SK-N-SH (cell line): ENCODE measurements around the gene CRCP. TPM values are rescaled to one million over a fixed set of nuclear protein-coding genes. Genes with fewer than 3 reads are reported as not detected.
A peak's percentile ranks its signal among the peaks of the same experiment; 100 is the strongest.
"Not testable (repeated sequence)": the region's sequence is repeated elsewhere in the genome, so short reads cannot be mapped to it uniquely, and the experiment has no call there.

Experiments
- CTCF ChIA-PET: fragments of 300-600, 350-600 bp; formaldehyde crosslinking; extraction: SDS; loops from one replicate; lab custom pipeline; 2021; lab: Yijun Ruan, JAX
- POLR2A ChIA-PET: fragments of 350-600 bp; sonication (Branson Sonifier 250); formaldehyde crosslinking; extraction: SDS; loops from one replicate; lab custom pipeline; 2020; ENCODE audit warnings: antibody characterized with exemption, inconsistent platforms; lab: Yijun Ruan, JAX
- DNase-seq: peaks from one replicate; pipeline ENCODE4 v3.0.0; 2012
- H2AFZ ChIP-seq: fragments of 200-600 bp; sonication (generic); 2 replicates; pipeline ENCODE4 v1.8.1; 2016; ENCODE audit warnings: antibody characterized with exemption, mild to moderate bottlenecking, low read depth
- H3F3A ChIP-seq: fragments of 200-600 bp; sonication (generic); replicated peaks from 2 replicates; pipeline ENCODE3; 2016; ENCODE audit warnings: antibody characterized with exemption, mild to moderate bottlenecking; ENCODE audit not compliant: insufficient read depth
- H3K27ac ChIP-seq, 2 experiments: fragments of 200-500 bp in 1 of 2; fragments of 200-600 bp in 1 of 2; sonication (Bioruptor generic) in 1 of 2; sonication (generic), shearing (Covaris generic) in 1 of 2; 2 replicates each; pipeline versions ENCODE4 v1.5.1 to v1.6.1; 2014 to 2016; ENCODE audit warnings: low read depth in 2 of 2, inconsistent platforms in 1 of 2, low read length in 1 of 2, mild to moderate bottlenecking in 1 of 2, mixed read lengths in 1 of 2
- H3K27me3 ChIP-seq: fragments of 200-600 bp; sonication (generic), shearing (Covaris generic); 2 replicates; pipeline ENCODE4 v1.6.1; 2016; ENCODE audit warnings: mixed run types; ENCODE audit not compliant: insufficient read depth
- H3K36me3 ChIP-seq, 2 experiments: fragments of 200-500 bp in 1 of 2; fragments of 200-600 bp in 1 of 2; sonication (Bioruptor generic) in 1 of 2; sonication (generic) in 1 of 2; replicated peaks in 1 of 2; 2 replicates each; pipeline versions ENCODE3 to v1.5.1; 2014 to 2016; ENCODE audit warnings: low read length in 1 of 2, mild to moderate bottlenecking in 1 of 2; ENCODE audit not compliant: insufficient read depth in 2 of 2, control insufficient read depth in 1 of 2
- H3K4me1 ChIP-seq, 2 experiments: fragments of 200-500 bp in 1 of 2; fragments of 200-600 bp in 1 of 2; sonication (Bioruptor generic) in 1 of 2; sonication (generic), shearing (Covaris generic) in 1 of 2; 2 replicates each; pipeline versions ENCODE4 v1.5.1 to v1.6.1; 2014 to 2016; ENCODE audit warnings: low read depth in 1 of 2, low read length in 1 of 2, mixed run types in 1 of 2; ENCODE audit not compliant: insufficient read depth in 2 of 2, control insufficient read depth in 1 of 2
- H3K4me2 ChIP-seq: fragments of 200-600 bp; sonication (generic), shearing (Covaris generic); 2 replicates; pipeline ENCODE4 v1.6.1; 2017; ENCODE audit warnings: mixed run types
- H3K4me3 ChIP-seq, 2 experiments: fragments of 200-500 bp in 1 of 2; fragments of 200-600 bp in 1 of 2; sonication (Bioruptor generic) in 1 of 2; sonication (generic), shearing (Covaris generic) in 1 of 2; 2 replicates each; pipeline versions ENCODE4 v1.5.1 to v1.8.1; 2014 to 2016; ENCODE audit warnings: low read depth in 2 of 2, inconsistent platforms in 1 of 2, low read length in 1 of 2, mild to moderate bottlenecking in 1 of 2, mixed read lengths in 1 of 2, moderate library complexity in 1 of 2
- H3K79me2 ChIP-seq: fragments of 200-600 bp; sonication (generic); 2 replicates; pipeline ENCODE4 v1.8.1; 2017; ENCODE audit warnings: mild to moderate bottlenecking; ENCODE audit not compliant: insufficient read depth
- H3K9ac ChIP-seq: fragments of 200-600 bp; sonication (generic); 2 replicates; pipeline ENCODE4 v1.6.1; 2017; ENCODE audit warnings: mixed run types
- H3K9me2 ChIP-seq: fragments of 200-600 bp; sonication (generic); 2 replicates; pipeline ENCODE4 v1.6.1; 2017; ENCODE audit warnings: mixed run types
- H3K9me3 ChIP-seq: fragments of 200-600 bp; sonication (generic); 2 replicates; pipeline ENCODE4 v1.6.1; 2017; ENCODE audit warnings: mixed run types, mild to moderate bottlenecking, moderate library complexity
- H4K20me1 ChIP-seq: fragments of 200-600 bp; sonication (generic); 2 replicates; pipeline ENCODE4 v1.6.1; 2017; ENCODE audit warnings: mild to moderate bottlenecking, mixed run types; ENCODE audit not compliant: insufficient read depth
- CHD2 ChIP-seq: fragments of 150-350 bp; IDR thresholded peaks from 2 replicates; pipeline ENCODE4 v1.6.1; 2018; ENCODE audit warnings: low read length; ENCODE audit not compliant: partially characterized antibody
- ELF1 ChIP-seq: IDR thresholded peaks from 2 replicates; pipeline ENCODE4 v1.4.0; 2012
- EP300 ChIP-seq, 2 experiments: IDR thresholded peaks; 2 replicates each; pipeline versions ENCODE4 v1.4.0 to v1.6.1; 2012; ENCODE audit warnings: borderline replicate concordance in 1 of 2, low read depth in 1 of 2, low read length in 1 of 2
- FOSL2 ChIP-seq: IDR thresholded peaks from 2 replicates; pipeline ENCODE4 v1.4.0; 2012; ENCODE audit warnings: low read depth, mild to moderate bottlenecking, moderate library complexity, borderline replicate concordance
- FOXM1 ChIP-seq: IDR thresholded peaks from 2 replicates; pipeline ENCODE4 v1.4.0; 2012; ENCODE audit warnings: low read depth, mild to moderate bottlenecking
- MEF2A ChIP-seq: IDR thresholded peaks from 2 replicates; pipeline ENCODE4 v1.4.0; 2012; ENCODE audit warnings: low read depth, borderline replicate concordance
- NFIC ChIP-seq: IDR thresholded peaks from 2 replicates; pipeline ENCODE4 v1.4.0; 2012; ENCODE audit warnings: borderline replicate concordance
- POLR2AphosphoS5 ChIP-seq: IDR thresholded peaks from 2 replicates; pipeline ENCODE4 v1.6.1; 2012; ENCODE audit warnings: low read depth, low read length
- RAD21 ChIP-seq: IDR thresholded peaks from 2 replicates; pipeline ENCODE4 v1.6.1; 2012; ENCODE audit warnings: mild to moderate bottlenecking, low read length
- RCOR1 ChIP-seq: fragments of 150-350 bp; IDR thresholded peaks from 2 replicates; pipeline ENCODE4 v1.6.1; 2017; ENCODE audit warnings: antibody characterized with exemption, low read length
- SIN3A ChIP-seq: IDR thresholded peaks from 2 replicates; pipeline ENCODE4 v1.6.1; 2012; ENCODE audit warnings: low read depth, mild to moderate bottlenecking, low read length, moderate library complexity, borderline replicate concordance
- TCF12 ChIP-seq: IDR thresholded peaks from 2 replicates; pipeline ENCODE4 v1.4.0; 2012
- WGBS: methylation state at CpG from one replicate; pipeline ENCODE4 v1.1.6; 2017; ENCODE audit warnings: low lambda C conversion rate; 5-methylcytosine and 5-hydroxymethylcytosine counted together
- polyA plus RNA-seq, 3 experiments: library from polyadenylated mRNA; depleted of rRNA; stranded (reverse); fragments of >200 nt; gene quantifications; 2 replicates each; pipeline ENCODE4 v1.2.3, GENCODE V29; 2012
- TF ChIP-seq, protein P1 (sequence below): IDR thresholded peaks from 2 replicates; pipeline ENCODE4 v1.6.1; 2012; ENCODE audit warnings: mild to moderate bottlenecking, low read depth, low read length, moderate library complexity
- TF ChIP-seq, protein P2 (sequence below): IDR thresholded peaks from 2 replicates; pipeline ENCODE4 v1.4.0; 2012; ENCODE audit warnings: low read depth, borderline replicate concordance
- TF ChIP-seq, protein P3 (sequence below): IDR thresholded peaks from 2 replicates; pipeline ENCODE4 v1.4.0; 2012; ENCODE audit warnings: low read depth

The CRCP gene
- polyA plus RNA-seq, 1 of the 3 experiments (the other 2 are of a cell fraction) = 34.0 TPM

DNA sequence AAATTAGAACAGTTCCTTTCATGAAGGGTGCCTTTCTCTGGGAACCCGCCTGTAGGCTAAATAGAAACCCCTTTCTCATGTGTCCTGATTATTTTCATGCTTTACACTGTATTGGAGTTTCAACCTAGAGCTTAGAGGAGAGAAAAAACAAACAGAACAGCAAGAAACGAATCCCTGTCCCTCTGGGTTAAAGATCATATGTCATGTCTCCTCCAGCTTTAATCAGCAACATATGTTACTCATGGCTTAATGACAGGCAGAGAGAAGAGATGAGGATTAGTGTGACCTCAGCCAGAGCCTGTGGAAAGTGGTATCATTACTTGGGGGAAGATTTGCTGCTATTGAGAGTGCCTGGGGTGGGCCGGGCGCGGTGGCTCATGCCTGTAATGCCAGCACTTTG, 32.1 kb downstream of the CRCP start (continued):
- TF ChIP-seq, protein P1, sequence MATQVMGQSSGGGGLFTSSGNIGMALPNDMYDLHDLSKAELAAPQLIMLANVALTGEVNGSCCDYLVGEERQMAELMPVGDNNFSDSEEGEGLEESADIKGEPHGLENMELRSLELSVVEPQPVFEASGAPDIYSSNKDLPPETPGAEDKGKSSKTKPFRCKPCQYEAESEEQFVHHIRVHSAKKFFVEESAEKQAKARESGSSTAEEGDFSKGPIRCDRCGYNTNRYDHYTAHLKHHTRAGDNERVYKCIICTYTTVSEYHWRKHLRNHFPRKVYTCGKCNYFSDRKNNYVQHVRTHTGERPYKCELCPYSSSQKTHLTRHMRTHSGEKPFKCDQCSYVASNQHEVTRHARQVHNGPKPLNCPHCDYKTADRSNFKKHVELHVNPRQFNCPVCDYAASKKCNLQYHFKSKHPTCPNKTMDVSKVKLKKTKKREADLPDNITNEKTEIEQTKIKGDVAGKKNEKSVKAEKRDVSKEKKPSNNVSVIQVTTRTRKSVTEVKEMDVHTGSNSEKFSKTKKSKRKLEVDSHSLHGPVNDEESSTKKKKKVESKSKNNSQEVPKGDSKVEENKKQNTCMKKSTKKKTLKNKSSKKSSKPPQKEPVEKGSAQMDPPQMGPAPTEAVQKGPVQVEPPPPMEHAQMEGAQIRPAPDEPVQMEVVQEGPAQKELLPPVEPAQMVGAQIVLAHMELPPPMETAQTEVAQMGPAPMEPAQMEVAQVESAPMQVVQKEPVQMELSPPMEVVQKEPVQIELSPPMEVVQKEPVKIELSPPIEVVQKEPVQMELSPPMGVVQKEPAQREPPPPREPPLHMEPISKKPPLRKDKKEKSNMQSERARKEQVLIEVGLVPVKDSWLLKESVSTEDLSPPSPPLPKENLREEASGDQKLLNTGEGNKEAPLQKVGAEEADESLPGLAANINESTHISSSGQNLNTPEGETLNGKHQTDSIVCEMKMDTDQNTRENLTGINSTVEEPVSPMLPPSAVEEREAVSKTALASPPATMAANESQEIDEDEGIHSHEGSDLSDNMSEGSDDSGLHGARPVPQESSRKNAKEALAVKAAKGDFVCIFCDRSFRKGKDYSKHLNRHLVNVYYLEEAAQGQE = no peak
- TF ChIP-seq TCF12 = peak; percentile 94
- TF ChIP-seq RAD21 = no peak; the same call in 1 of the 2 replicates
- TF ChIP-seq, protein P2, sequence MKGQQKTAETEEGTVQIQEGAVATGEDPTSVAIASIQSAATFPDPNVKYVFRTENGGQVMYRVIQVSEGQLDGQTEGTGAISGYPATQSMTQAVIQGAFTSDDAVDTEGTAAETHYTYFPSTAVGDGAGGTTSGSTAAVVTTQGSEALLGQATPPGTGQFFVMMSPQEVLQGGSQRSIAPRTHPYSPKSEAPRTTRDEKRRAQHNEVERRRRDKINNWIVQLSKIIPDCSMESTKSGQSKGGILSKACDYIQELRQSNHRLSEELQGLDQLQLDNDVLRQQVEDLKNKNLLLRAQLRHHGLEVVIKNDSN = no peak
- no peak for TF ChIP-seq FOSL2
- no peak for TF ChIP-seq ELF1
- TF ChIP-seq CHD2 = peak; percentile 75
- TF ChIP-seq, all 33 proteins: peak for 12

DNA sequence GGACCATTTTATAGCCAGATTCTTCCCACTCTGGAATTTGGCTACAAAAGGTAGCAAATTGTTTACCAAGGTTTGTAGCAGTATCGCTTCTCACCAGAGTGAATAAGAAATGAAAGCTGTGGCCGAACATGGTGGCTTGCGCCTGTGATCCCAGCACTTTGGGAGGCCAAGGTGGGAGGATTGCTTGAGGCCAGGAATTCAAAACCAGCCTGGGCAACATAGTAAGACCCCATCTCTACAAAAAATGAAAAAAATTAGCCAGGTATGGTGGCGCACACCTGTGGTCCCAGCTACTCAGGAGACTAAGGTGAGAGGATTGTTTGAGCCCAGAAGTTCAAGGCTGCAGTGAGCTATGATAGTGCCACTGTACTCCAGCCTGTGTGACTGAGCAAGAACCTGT, 33.0 kb downstream of the CRCP start:
- H3K9me2 ChIP-seq, H3K4me2 ChIP-seq, H3K4me3 ChIP-seq, H3K9ac ChIP-seq, H4K20me1 ChIP-seq, DNase-seq, POLR2A ChIA-PET, H3K27me3 ChIP-seq, H3K9me3 ChIP-seq, H2AFZ ChIP-seq: not testable (repeated sequence)
- H3K4me1 ChIP-seq = peaks cover 17 to 67% of the 10 kb centered on the region in 2 experiments
- peak overlapping the region; percentile 55 to 88; a peak in 2 of 4 replicates for H3K27ac ChIP-seq
- H3F3A ChIP-seq = peaks cover 24% of the 10 kb centered on the region
- peaks cover 23% of the 10 kb centered on the region; the same call in 1 of the 2 replicates for H3K79me2 ChIP-seq
- WGBS = 97% methylated on average over 4 of the region's 4 CpGs
- peaks cover 28 to 42% of the 10 kb centered on the region in 2 experiments for H3K36me3 ChIP-seq
- CTCF ChIA-PET = interaction anchor here (0.9 to 1.6 kb wide), 3 partner anchors 25 to 266 kb away, joined by 3 to 4 read pairs (median 3); no protein-coding TSS in a partner anchor

DNA sequence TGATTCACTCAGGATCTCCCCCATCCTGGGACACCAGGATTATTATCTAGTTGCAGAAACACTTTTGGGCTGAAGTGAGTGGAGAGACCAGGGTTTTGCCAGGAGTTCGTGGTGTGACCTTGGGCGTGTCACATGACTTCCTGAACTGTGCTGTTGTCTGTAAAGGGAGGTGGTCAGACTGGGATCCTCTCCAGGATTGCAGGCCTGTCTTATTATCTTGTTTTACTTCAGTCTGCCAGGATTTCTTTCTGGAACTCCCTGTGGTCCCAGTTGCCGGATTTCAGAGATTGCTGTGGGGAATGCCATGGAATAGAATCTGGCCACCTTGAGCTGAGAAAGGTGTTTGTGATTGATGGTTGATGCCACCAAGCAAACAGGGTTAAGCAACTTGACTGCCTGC, 35.8 kb downstream of the CRCP start:
- no peaks in the 10 kb centered on the region for H4K20me1 ChIP-seq
- peak overlapping the region; percentile 23 to 84; a peak in 3 of 4 replicates for H3K27ac ChIP-seq
- WGBS = 53% methylated on average over 3 of the region's 3 CpGs
- no peaks in the 10 kb centered on the region for H3K9me2 ChIP-seq
- H3K4me1 ChIP-seq = peaks cover 20 to 51% of the 10 kb centered on the region in 2 experiments
- CTCF ChIA-PET = interaction anchor here (0.6 to 3.3 kb wide), 5 partner anchors 11 to 120 kb away, joined by 3 to 25 read pairs (median 3); partner anchors contain the start of gene CRCP
- no peak overlapping the region for H3K4me3 ChIP-seq
- TF ChIP-seq FOXM1 (no peak), MEF2A (no peak), TCF12 (peak; percentile 21; the same call in 1 of the 2 replicates), CHD2 (peak; percentile 16), POLR2AphosphoS5 (0 out of 2 replicates have a peak, but pooled peaks have one; percentile 11), SIN3A (no peak), EP300 (IDR thresholded peaks at IDR 0.05; ENCODE audit: borderline replicate concordance in 1 of 2, low read depth in 1 of 2, low read length in 1 of 2) (peak; percentile 15 to 79; a peak in 3 of 4 replicates), NFIC (peak; percentile 36; the same call in 1 of the 2 replicates), RAD21 (peak; percentile 35), RCOR1 (peak; percentile 51; the same call in 1 of the 2 replicates)
- TF ChIP-seq, protein P2 = peak; percentile 79; the same call in 1 of the 2 replicates
- TF ChIP-seq, protein P3, sequence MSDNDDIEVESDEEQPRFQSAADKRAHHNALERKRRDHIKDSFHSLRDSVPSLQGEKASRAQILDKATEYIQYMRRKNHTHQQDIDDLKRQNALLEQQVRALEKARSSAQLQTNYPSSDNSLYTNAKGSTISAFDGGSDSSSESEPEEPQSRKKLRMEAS = 0 out of 2 replicates have a peak, but pooled peaks have one; percentile 16
- no peak overlapping the region for H3K9ac ChIP-seq
- peaks cover 24% of the 10 kb centered on the region for H3F3A ChIP-seq
- H3K36me3 ChIP-seq = peaks cover 20 to 45% of the 10 kb centered on the region in 2 experiments
- H2AFZ ChIP-seq = no peak overlapping the region
- H3K79me2 ChIP-seq = peaks cover 25% of the 10 kb centered on the region
- POLR2A ChIA-PET = interaction anchor here (1.7 to 3.0 kb wide), 2 partner anchors 35 to 55 kb away, joined by 3 to 7 read pairs; partner anchors contain the start of genes CRCP and TPST1
- peak overlapping the region; percentile 8; the same call in 1 of the 2 replicates for H3K4me2 ChIP-seq
- no peaks in the 10 kb centered on the region for H3K9me3 ChIP-seq
- no peaks in the 10 kb centered on the region for H3K27me3 ChIP-seq
- peak; percentile 51 for DNase-seq
